K562 (cell line): ENCODE results near the gene UCKL1. TPM values are rescaled to one million over a fixed set of nuclear protein-coding genes. Genes with fewer than 3 reads are reported as not detected.
A peak's percentile ranks its signal among the peaks of the same experiment; 100 is the strongest.

ENCODE experiments used
- BACH1 ChIP-seq: fragments of 200-800 bp; sonication (Bioruptor generic); IDR thresholded peaks from 2 replicates; pipeline ENCODE4 v1.6.1; 2016; ENCODE audit warnings: missing genetic modification characterization, missing compliant biosample characterization
- CAMTA2 ChIP-seq: fragments of 250-450 bp; sonication (Bioruptor Pico); conservative IDR thresholded peaks from 2 replicates; pipeline ENCODE4 v1.5.1; 2022
- CBX1 ChIP-seq: sonication (generic); IDR thresholded peaks from 2 replicates; pipeline ENCODE4 v1.6.1; 2016; ENCODE audit warnings: antibody characterized with exemption, low read depth, mild to moderate bottlenecking
- E2F8 ChIP-seq: fragments of 450-650 bp; IDR thresholded peaks from 2 replicates; pipeline ENCODE4 v1.7.1; 2018; ENCODE audit warnings: mild to moderate bottlenecking, low read depth; ENCODE audit not compliant: partially characterized antibody
- GATAD2B ChIP-seq: fragments of 450-650 bp; IDR thresholded peaks from 2 replicates; pipeline ENCODE4 v1.6.1; 2017; ENCODE audit warnings: mild to moderate bottlenecking, borderline replicate concordance
- HDAC8 ChIP-seq: fragments of 450-650 bp; IDR thresholded peaks from 2 replicates; pipeline ENCODE4 v1.6.1; 2016; ENCODE audit warnings: mild to moderate bottlenecking, missing genetic modification characterization, moderate library complexity, missing compliant biosample characterization
- MCM2 ChIP-seq: fragments of 450-650 bp; IDR thresholded peaks from 2 replicates; pipeline ENCODE4 v1.6.1; 2017; ENCODE audit warnings: low read depth, mild to moderate bottlenecking
- PHB ChIP-seq: fragments of 250-450 bp; sonication (Bioruptor Pico); IDR thresholded peaks from 2 replicates; pipeline ENCODE4 v1.5.0; 2021
- PHF21A ChIP-seq: fragments of 450-650 bp; IDR thresholded peaks from 2 replicates; pipeline ENCODE4 v1.6.1; 2017; ENCODE audit warnings: low read depth, borderline replicate concordance
- POLR2AphosphoS2 ChIP-seq: IDR thresholded peaks from 2 replicates; pipeline ENCODE4 v1.6.1; 2012; ENCODE audit warnings: low read length, improper control_type of control experiment
- PREB ChIP-seq: sonication (generic); formaldehyde crosslinking; IDR thresholded peaks from 2 replicates; pipeline ENCODE4 v1.8.1; 2023; ENCODE audit warnings: mild to moderate bottlenecking, missing genetic modification reagents
- RBM34 ChIP-seq: fragments of 200-400 bp; formaldehyde crosslinking; IDR thresholded peaks from 2 replicates; pipeline ENCODE4 v1.6.1; 2018; ENCODE audit warnings: low read length, borderline replicate concordance; ENCODE audit not compliant: insufficient read depth
- STAT5A ChIP-seq: IDR thresholded peaks from 2 replicates; pipeline ENCODE4 v1.6.1; 2012; ENCODE audit warnings: low read length, inconsistent platforms, borderline replicate concordance
- USF2 ChIP-seq: sonication (generic); formaldehyde crosslinking; IDR thresholded peaks from 2 replicates; pipeline ENCODE4 v1.5.0; 2020; ENCODE audit warnings: missing genetic modification reagents
- ZBTB17 ChIP-seq: fragments of 450-650 bp; formaldehyde crosslinking; IDR thresholded peaks from 2 replicates; pipeline ENCODE4 v1.4.0; 2020; ENCODE audit warnings: mild to moderate bottlenecking
- ZNF316 ChIP-seq: fragments of 450-650 bp; IDR thresholded peaks from 2 replicates; pipeline ENCODE4 v1.6.1; 2016
- ZNF518B ChIP-seq: fragments of 250-450 bp; sonication (Bioruptor Pico); IDR thresholded peaks from 2 replicates; pipeline ENCODE4 v1.5.0; 2021; ENCODE audit warnings: mild to moderate bottlenecking, moderate library complexity
- ZNF699 ChIP-seq: fragments of 250-450 bp; sonication (Bioruptor Pico); IDR thresholded peaks from 2 replicates; pipeline ENCODE4 v1.8.0; 2021; ENCODE audit warnings: mild to moderate bottlenecking, moderate library complexity; ENCODE audit not compliant: insufficient replicate concordance
- ZNF77 ChIP-seq: fragments of 250-450 bp; sonication (Bioruptor Pico); IDR thresholded peaks from 2 replicates; pipeline ENCODE4 v1.5.0; 2020
- polyA plus RNA-seq, 8 experiments: library from polyadenylated mRNA; depleted of rRNA in 4 of 8; stranded (reverse) in 5 of 8; unstranded in 3 of 8; fragments of >200 nt; fragmentation: Nextera tagmentation in 2 of 8; fragmentation: Illumina TruSeq in 1 of 8; extraction: Ambion mirVana in 2 of 8; extraction: Trizol in 1 of 8; gene quantifications; 2 replicates each; pipeline versions ENCODE4 v1.2.1 to v1.2.3, GENCODE V29; 2011 to 2014; ENCODE audit warnings: inconsistent platforms in 1 of 8, missing spikeins in 1 of 8
- total RNA-seq, 7 experiments: library from RNA; depleted of rRNA in 6 of 7; stranded (reverse); fragments of >200 nt in 6 of 7; fragmentation: Illumina TruSeq in 2 of 7; extraction: Trizol in 2 of 7; gene quantifications; 2 replicates each; pipeline versions ENCODE4 v1.2.1 to v1.2.3, GENCODE V29; 2011 to 2021; ENCODE audit warnings: low replicate concordance in 1 of 7

The UCKL1 gene
- total and polyA plus RNA-seq, 9 of the 15 experiments (the other 6 are each of a cell fraction or from before 2014, with no cell fraction given) = 3.1 to 52.8 (median 24.2) TPM

GRCh38 chr20:63980806-63981728, 24.9 kb upstream of the UCKL1 start, which contains the start of gene PRPF6 (continued):
- TF ChIP-seq ZBTB17 (CRISPR knock-in tag) = no peak
- no peak for TF ChIP-seq ZNF77 (CRISPR knock-in tag)
- TF ChIP-seq ZNF699 = no peak
- no peak for TF ChIP-seq PREB (CRISPR knock-in tag)
- no peak for TF ChIP-seq CAMTA2
- TF ChIP-seq E2F8 = peak; percentile 96
- peak; percentile 79; the same call in 1 of the 2 replicates for TF ChIP-seq CBX1
- no peak for TF ChIP-seq PHF21A
- no peak for TF ChIP-seq ZNF518B
- TF ChIP-seq HDAC8 (tag) = no peak
- peak; percentile 78; the same call in 1 of the 2 replicates for TF ChIP-seq PHB (CRISPR knock-in tag)
- no peak for TF ChIP-seq ZNF316
- no peak for TF ChIP-seq POLR2AphosphoS2
- no peak for TF ChIP-seq STAT5A
- no peak for TF ChIP-seq MCM2
- no peak for TF ChIP-seq USF2 (CRISPR knock-in tag)
- TF ChIP-seq GATAD2B = 0 out of 2 replicates have a peak, but pooled peaks have one; percentile 51
- no peak for TF ChIP-seq BACH1 (tag)
- TF ChIP-seq RBM34 = no peak
